B cell (primary cell): ENCODE results near the gene NINL. TPM values are rescaled to one million over a fixed set of nuclear protein-coding genes. Genes with fewer than 3 reads are reported as not detected.

Source experiments
- ATAC-seq: fragments of 200-7000 bp; cut with Tn5 transposase; one replicate; pipeline ENCODE4 v1.10.0; 2021; ENCODE audit warnings: low read depth, mild to moderate bottlenecking, moderate number of reproducible peaks, moderate library complexity
- CTCF ChIA-PET: fragments of 350-600 bp; sonication (Branson Sonifier 250); formaldehyde crosslinking; loops from one replicate; lab custom pipeline; 2021; ENCODE audit warnings: antibody characterized with exemption, inconsistent platforms; lab: Charles Lee
- POLR2A ChIA-PET: fragments of 350-600 bp; sonication (Branson Sonifier 250); formaldehyde crosslinking; loops from one replicate; lab custom pipeline; 2021; ENCODE audit warnings: antibody characterized with exemption; lab: Charles Lee
- DNase-seq: peaks from one replicate; pipeline ENCODE4 v3.0.0; 2013
- H2AFZ ChIP-seq: 2 replicates; pipeline ENCODE4 v1.6.1; 2012; ENCODE audit warnings: mild to moderate bottlenecking, low read depth, low read length; ENCODE audit not compliant: insufficient read depth, poor library complexity, severe bottlenecking
- H3K27ac ChIP-seq, 2 donors: 1 replicate in 1 of 2; 2 replicates in 1 of 2; pipeline ENCODE4 v1.5.1; 2012 to 2013; ENCODE audit warnings: low read length in 2 of 2, mild to moderate bottlenecking in 2 of 2, moderate library complexity in 1 of 2
- H3K27me3 ChIP-seq, 4 experiments: fragments of 200-600 bp in 1 of 4; sonication (generic) in 1 of 4; replicated peaks in 1 of 4; 1 replicate in 2 of 4; 2 replicates in 2 of 4; pipeline versions ENCODE4 v1.6.1 to v1.7.0; 2013 to 2016; ENCODE audit warnings: low read length in 3 of 4, mild to moderate bottlenecking in 2 of 4, mixed read lengths in 1 of 4, moderate library complexity in 1 of 4; ENCODE audit not compliant: insufficient read depth in 4 of 4, control insufficient read depth in 3 of 4; ENCODE audit errors: control extremely low read depth in 1 of 4
- H3K36me3 ChIP-seq, 2 experiments: replicated peaks in 1 of 2; 1 replicate in 1 of 2; 2 replicates in 1 of 2; pipeline versions ENCODE4 v1.6.1 to v1.7.1; 2013; ENCODE audit warnings: low read length in 1 of 2; ENCODE audit not compliant: insufficient read depth in 2 of 2, control insufficient read depth in 1 of 2; ENCODE audit errors: control extremely low read depth in 1 of 2, extremely low read depth in 1 of 2
- H3K4me1 ChIP-seq, 2 donors: fragments of 200-600 bp in 1 of 2; sonication (generic) in 1 of 2; 1 replicate in 1 of 2; 2 replicates in 1 of 2; pipeline versions ENCODE4 v1.5.1 to v1.6.1; 2013 to 2017; ENCODE audit warnings: low read length in 2 of 2; ENCODE audit not compliant: control insufficient read depth in 2 of 2, insufficient read depth in 2 of 2
- H3K4me2 ChIP-seq: replicated peaks from 2 replicates; pipeline ENCODE3; 2012; ENCODE audit warnings: mild to moderate bottlenecking, low read depth, low read length; ENCODE audit not compliant: poor library complexity, severe bottlenecking
- H3K4me3 ChIP-seq, 5 experiments: fragments of 200-600 bp in 1 of 5; sonication (generic) in 1 of 5; 1 replicate in 3 of 5; 2 replicates in 2 of 5; pipeline versions ENCODE4 v1.5.1 to v1.7.0; 2011 to 2016; ENCODE audit warnings: low read length in 4 of 5, mild to moderate bottlenecking in 4 of 5, low read depth in 2 of 5, control low read depth in 1 of 5, moderate library complexity in 1 of 5; ENCODE audit not compliant: insufficient read depth in 1 of 5; ENCODE audit errors: control extremely low read depth in 1 of 5, extremely low read depth in 1 of 5
- H3K79me2 ChIP-seq: fragments of 200-600 bp; sonication (generic); one replicate; pipeline ENCODE4 v1.6.0; 2016; ENCODE audit warnings: low read length; ENCODE audit not compliant: control insufficient read depth, insufficient read depth
- H3K9ac ChIP-seq: fragments of 200-600 bp; sonication (generic); 2 replicates; pipeline ENCODE4 v1.6.1; 2017; ENCODE audit warnings: mild to moderate bottlenecking, low read length, moderate library complexity
- H3K9me3 ChIP-seq, 3 donors: one replicate each; pipeline versions ENCODE4 v1.6.1 to v1.7.1; 2013; ENCODE audit warnings: low read length in 2 of 3; ENCODE audit not compliant: control insufficient read depth in 2 of 3, insufficient read depth in 1 of 3; ENCODE audit errors: control extremely low read depth in 1 of 3
- H4K20me1 ChIP-seq: 2 replicates; pipeline ENCODE4 v1.6.0; 2012; ENCODE audit warnings: mild to moderate bottlenecking, low read length; ENCODE audit not compliant: insufficient read depth, control insufficient read depth, poor library complexity, severe bottlenecking
- H3K27ac Mint-ChIP-seq: one replicate; pipeline ENCODE4 v1.8.0; 2021; ENCODE audit warnings: mixed read lengths
- H3K27me3 Mint-ChIP-seq: one replicate; pipeline ENCODE4 v1.8.0; 2021; ENCODE audit warnings: mixed read lengths
- H3K4me1 Mint-ChIP-seq: one replicate; pipeline ENCODE4 v1.8.0; 2021; ENCODE audit warnings: mixed read lengths
- H3K4me3 Mint-ChIP-seq: one replicate; pipeline ENCODE4 v1.8.0; 2021; ENCODE audit warnings: mixed read lengths
- H3K9me3 Mint-ChIP-seq: one replicate; pipeline ENCODE4 v1.8.0; 2022; ENCODE audit warnings: mixed read lengths; ENCODE audit not compliant: insufficient read depth
- EZH2 ChIP-seq: IDR thresholded peaks from 2 replicates; pipeline ENCODE4 v1.6.1; 2012; ENCODE audit warnings: borderline replicate concordance, low read depth, mild to moderate bottlenecking, moderate library complexity, low read length; ENCODE audit not compliant: insufficient read depth, poor library complexity, severe bottlenecking
- WGBS: methylation state at CpG from one replicate; pipeline ENCODE4 v1.1.5; 2013; ENCODE audit warnings: missing lambda C conversion rate; ENCODE audit not compliant: insufficient coverage; 5-methylcytosine and 5-hydroxymethylcytosine counted together
- intact Hi-C: fragments of 100-400 bp; cut with micrococcal nuclease; formaldehyde crosslinking; loops from one replicate; pipeline ENCODE4 v1.10.0; 2022
- polyA plus RNA-seq: library from polyadenylated mRNA; depleted of rRNA; stranded (reverse); fragments of >200 nt; gene quantifications from 2 replicates; pipeline ENCODE4 v1.2.3, GENCODE V29; 2012
- total RNA-seq, 2 donors: library from RNA; stranded (reverse); fragments of 120-200 nt in 1 of 2; gene quantifications; 1 replicate in 1 of 2; 2 replicates in 1 of 2; pipeline versions ENCODE4 v1.2.3 to v1.2.4, GENCODE V29; 2013 to 2022
- TF ChIP-seq, protein P1 (sequence below): fragments of 200-600 bp; IDR thresholded peaks from one replicate; pipeline ENCODE4 v1.8.0; 2022; ENCODE audit warnings: antibody characterized with exemption, mild to moderate bottlenecking

The NINL gene
- total and polyA plus RNA-seq, 2 donors (not counting 1 experiment from before 2014, with no cell fraction given): 1.8 to 5.5 TPM

DNA sequence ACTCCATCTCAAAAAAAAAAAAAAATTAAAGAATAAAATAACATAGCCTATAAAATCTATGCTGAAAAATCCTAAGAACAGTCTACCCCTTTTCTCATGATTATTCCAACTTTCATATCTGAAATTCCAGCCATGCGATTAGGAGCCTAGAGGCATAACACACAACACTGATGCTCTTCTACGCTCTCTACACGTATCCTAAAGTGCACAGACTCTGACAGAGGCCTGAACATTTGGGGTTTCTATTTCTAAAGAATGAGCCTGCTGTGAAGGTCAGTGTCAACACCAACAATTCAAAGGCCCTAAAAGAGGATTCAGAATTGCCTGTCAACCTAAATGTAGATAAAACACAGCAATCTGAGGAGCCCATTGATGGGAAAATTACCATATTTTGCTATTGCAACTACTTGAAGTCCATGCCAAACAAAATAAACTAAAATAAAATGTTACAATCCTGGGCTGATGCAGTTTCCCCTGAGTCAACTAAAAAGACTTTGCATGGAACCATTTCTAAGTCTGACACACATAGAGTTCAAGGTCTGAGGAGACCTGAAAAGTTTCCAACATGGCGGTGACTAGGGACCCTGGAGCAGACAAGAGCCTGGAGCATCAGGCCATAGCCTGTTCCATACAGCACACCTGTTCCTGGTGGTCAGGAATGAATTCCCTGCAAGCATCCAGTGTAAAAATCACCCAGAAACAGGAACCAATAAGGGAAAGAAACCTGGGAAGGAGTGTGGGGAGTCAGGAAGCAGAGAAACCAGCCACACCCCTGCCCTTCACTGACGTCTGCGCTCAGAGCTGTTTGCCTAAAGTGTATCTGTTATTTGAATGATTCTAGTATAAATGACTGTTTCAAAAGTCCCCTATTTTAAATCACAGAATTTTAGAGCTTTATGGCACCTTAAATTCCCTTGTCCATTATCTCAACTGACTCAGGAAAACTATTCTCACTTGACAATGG, 11.8 kb downstream of the NINL start:
- no peaks in the 10 kb centered on the region for H3K4me1 Mint-ChIP-seq
- DNase-seq (no peak), ATAC-seq (no peak)
- TF ChIP-seq, protein P1, sequence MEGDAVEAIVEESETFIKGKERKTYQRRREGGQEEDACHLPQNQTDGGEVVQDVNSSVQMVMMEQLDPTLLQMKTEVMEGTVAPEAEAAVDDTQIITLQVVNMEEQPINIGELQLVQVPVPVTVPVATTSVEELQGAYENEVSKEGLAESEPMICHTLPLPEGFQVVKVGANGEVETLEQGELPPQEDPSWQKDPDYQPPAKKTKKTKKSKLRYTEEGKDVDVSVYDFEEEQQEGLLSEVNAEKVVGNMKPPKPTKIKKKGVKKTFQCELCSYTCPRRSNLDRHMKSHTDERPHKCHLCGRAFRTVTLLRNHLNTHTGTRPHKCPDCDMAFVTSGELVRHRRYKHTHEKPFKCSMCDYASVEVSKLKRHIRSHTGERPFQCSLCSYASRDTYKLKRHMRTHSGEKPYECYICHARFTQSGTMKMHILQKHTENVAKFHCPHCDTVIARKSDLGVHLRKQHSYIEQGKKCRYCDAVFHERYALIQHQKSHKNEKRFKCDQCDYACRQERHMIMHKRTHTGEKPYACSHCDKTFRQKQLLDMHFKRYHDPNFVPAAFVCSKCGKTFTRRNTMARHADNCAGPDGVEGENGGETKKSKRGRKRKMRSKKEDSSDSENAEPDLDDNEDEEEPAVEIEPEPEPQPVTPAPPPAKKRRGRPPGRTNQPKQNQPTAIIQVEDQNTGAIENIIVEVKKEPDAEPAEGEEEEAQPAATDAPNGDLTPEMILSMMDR: no peak
- TF ChIP-seq EZH2: no peak
- Histone ChIP-seq H4K20me1 (no peaks in the 10 kb centered on the region), H3K4me2 (no peak overlapping the region), H2AFZ (no peak overlapping the region), H3K27me3 (peaks cover 0 to 2% (median 0%) of the 10 kb centered on the region in 4 experiments), H3K9ac (no peak overlapping the region), H3K36me3 (no peaks in the 10 kb centered on the region), H3K27ac (no peak overlapping the region), H3K4me1 (no peaks in the 10 kb centered on the region), H3K79me2 (no peaks in the 10 kb centered on the region), H3K4me3 (no peak overlapping the region), H3K9me3 (no peaks in the 10 kb centered on the region)
- H3K27ac Mint-ChIP-seq: no peak overlapping the region
- POLR2A ChIA-PET: no interaction called here
- H3K4me3 Mint-ChIP-seq: no peak overlapping the region
- H3K27me3 Mint-ChIP-seq: no peaks in the 10 kb centered on the region
- CTCF ChIA-PET: no interaction called here
- H3K9me3 Mint-ChIP-seq: no peaks in the 10 kb centered on the region
- WGBS: 100% methylated on average over 2 of the region's 6 CpGs
- intact Hi-C loops: no loop called here

DNA sequence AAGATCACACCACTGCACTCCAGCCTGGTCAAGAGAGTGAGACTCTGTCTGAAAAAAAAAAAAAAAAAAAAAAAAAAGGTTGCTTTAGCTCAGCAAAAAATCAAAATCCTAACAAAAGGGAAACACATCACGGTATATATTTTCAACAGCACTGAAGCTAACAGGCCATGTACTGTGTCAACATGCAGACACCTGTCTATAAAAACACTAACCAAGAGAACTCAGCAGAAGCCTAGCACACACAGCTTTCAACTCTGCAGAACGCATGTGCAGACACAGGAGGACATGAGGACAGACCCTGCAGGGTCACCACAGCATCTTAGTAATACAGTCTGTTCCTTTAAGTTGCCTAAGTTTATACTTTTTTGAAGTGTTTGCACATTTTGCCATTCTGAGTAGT, 13.5 kb downstream of the NINL start:
- Mint-ChIP-seq H3K9me3 (no peaks in the 10 kb centered on the region), H3K27me3 (no peaks in the 10 kb centered on the region), H3K4me1 (no peaks in the 10 kb centered on the region), H3K27ac (no peak overlapping the region), H3K4me3 (no peak overlapping the region)
- Histone ChIP-seq H4K20me1 (no peaks in the 10 kb centered on the region), H3K4me3 (no peak overlapping the region), H3K9ac (no peak overlapping the region), H3K9me3 (no peaks in the 10 kb centered on the region), H3K27me3 (peaks cover 0 to 2% (median 0%) of the 10 kb centered on the region in 4 experiments), H3K79me2 (no peaks in the 10 kb centered on the region), H2AFZ (no peak overlapping the region), H3K36me3 (no peaks in the 10 kb centered on the region), H3K4me1 (no peaks in the 10 kb centered on the region), H3K4me2 (no peak overlapping the region), H3K27ac (no peak overlapping the region)
- TF ChIP-seq, protein P1: no peak
- no peak for TF ChIP-seq EZH2
- DNase-seq (no peak), ATAC-seq (no peak)
- CTCF ChIA-PET: no interaction called here
- POLR2A ChIA-PET: no interaction called here
- intact Hi-C loops: no loop called here
- WGBS: 100% methylated on average over 1 of the region's 2 CpGs
